Measurements from ENCODE around the gene CPNE5. TPM values are rescaled to one million over a fixed set of nuclear protein-coding genes. Genes with fewer than 3 reads are reported as not detected.

Gene CPNE5
- total RNA-seq, 3 donors from 2014 or later (not counting 1 experiment from before 2014, with no cell fraction given) = 1.2 to 8.5 (median 2.0) TPM

DNA sequence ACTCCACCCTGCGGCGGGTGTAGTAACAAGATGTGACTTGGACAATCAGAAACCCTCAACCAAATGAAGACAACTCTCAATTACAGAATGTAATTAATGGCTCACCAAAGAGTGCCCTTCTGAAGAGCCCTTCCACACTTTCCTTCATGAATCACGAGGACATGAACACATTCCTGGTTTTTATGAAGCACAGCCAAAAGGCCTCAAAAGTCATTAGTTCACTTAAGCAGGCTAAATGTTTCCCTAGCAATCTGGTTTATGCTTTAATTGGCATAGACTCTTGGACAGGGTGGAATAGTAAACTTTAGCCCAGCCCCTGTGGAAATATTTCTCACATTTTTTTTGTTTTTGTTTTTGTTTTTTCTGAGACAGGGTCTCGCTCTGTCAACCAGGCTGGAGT is 20.5 kb downstream of the CPNE5 start:
- Mint-ChIP-seq H3K36me3 (no peaks in the 10 kb centered on the region), H3K4me1 (peaks cover 0 to 8% of the 10 kb centered on the region in 2 donors), H3K27ac (no peak overlapping the region), H3K9me3 (no peaks in the 10 kb centered on the region), H3K27me3 (ENCODE audit: low read depth in 2 of 2) (no peaks in the 10 kb centered on the region), H3K4me3 (no peak overlapping the region)
- intact Hi-C loops (cut with micrococcal nuclease) = no loop called here
- Histone ChIP-seq H3K4me1 (ENCODE audit: control insufficient read depth, insufficient read depth, low read length) (no peaks in the 10 kb centered on the region), H3K36me3 (ENCODE audit: control insufficient read depth, insufficient read depth, low read length) (no peaks in the 10 kb centered on the region), H3K4me3 (ENCODE audit: low read length) (no peak overlapping the region), H3K9me3 (ENCODE audit: control insufficient read depth, insufficient read depth, low read length) (no peaks in the 10 kb centered on the region), H3K27ac (ENCODE audit: low read length) (no peak overlapping the region), H3K27me3 (ENCODE audit: control insufficient read depth, insufficient read depth, low read length) (no peaks in the 10 kb centered on the region)
- TF ChIP-seq, protein P1, sequence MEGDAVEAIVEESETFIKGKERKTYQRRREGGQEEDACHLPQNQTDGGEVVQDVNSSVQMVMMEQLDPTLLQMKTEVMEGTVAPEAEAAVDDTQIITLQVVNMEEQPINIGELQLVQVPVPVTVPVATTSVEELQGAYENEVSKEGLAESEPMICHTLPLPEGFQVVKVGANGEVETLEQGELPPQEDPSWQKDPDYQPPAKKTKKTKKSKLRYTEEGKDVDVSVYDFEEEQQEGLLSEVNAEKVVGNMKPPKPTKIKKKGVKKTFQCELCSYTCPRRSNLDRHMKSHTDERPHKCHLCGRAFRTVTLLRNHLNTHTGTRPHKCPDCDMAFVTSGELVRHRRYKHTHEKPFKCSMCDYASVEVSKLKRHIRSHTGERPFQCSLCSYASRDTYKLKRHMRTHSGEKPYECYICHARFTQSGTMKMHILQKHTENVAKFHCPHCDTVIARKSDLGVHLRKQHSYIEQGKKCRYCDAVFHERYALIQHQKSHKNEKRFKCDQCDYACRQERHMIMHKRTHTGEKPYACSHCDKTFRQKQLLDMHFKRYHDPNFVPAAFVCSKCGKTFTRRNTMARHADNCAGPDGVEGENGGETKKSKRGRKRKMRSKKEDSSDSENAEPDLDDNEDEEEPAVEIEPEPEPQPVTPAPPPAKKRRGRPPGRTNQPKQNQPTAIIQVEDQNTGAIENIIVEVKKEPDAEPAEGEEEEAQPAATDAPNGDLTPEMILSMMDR (IDR thresholded peaks at IDR 0.05) = no peak
- ATAC-seq = no peak
- WGBS (ENCODE audit: insufficient coverage) = 90% methylated on average over 4 of the region's 4 CpGs
- DNase-seq = no peak

DNA sequence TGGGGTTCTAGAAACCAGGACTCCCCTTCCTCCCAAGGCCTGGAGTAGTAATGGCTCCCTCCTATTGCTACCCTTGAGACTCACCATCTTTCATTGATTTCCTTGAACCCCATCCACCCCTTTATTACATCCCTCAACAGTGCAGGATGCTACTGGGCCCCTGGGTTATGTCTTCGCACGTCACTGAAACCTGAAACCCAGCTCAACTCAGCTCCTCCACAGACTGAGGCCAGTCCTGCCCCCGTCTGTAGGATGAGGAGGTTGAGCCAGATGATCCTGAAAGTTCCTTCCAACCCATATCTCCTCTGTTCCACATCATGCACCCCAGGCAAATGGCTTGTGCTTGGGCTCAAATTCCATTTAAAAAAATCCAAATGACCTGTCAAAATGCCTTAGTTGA is 21.4 kb downstream of the CPNE5 start:
- Mint-ChIP-seq H3K27me3 (ENCODE audit: low read depth in 2 of 2) (no peaks in the 10 kb centered on the region), H3K4me1 (peaks cover 0 to 8% of the 10 kb centered on the region in 2 donors), H3K4me3 (no peak overlapping the region), H3K27ac (no peak overlapping the region), H3K9me3 (no peaks in the 10 kb centered on the region), H3K36me3 (no peaks in the 10 kb centered on the region)
- Histone ChIP-seq H3K36me3 (ENCODE audit: control insufficient read depth, insufficient read depth, low read length) (no peaks in the 10 kb centered on the region), H3K27ac (ENCODE audit: low read length) (no peak overlapping the region), H3K9me3 (ENCODE audit: control insufficient read depth, insufficient read depth, low read length) (no peaks in the 10 kb centered on the region), H3K4me1 (ENCODE audit: control insufficient read depth, insufficient read depth, low read length) (no peaks in the 10 kb centered on the region), H3K27me3 (ENCODE audit: control insufficient read depth, insufficient read depth, low read length) (no peaks in the 10 kb centered on the region), H3K4me3 (ENCODE audit: low read length) (no peak overlapping the region)
- TF ChIP-seq, protein P1 (IDR thresholded peaks at IDR 0.05) = no peak
- WGBS (ENCODE audit: insufficient coverage) = 97% methylated on average over 3 of the region's 3 CpGs
- DNase-seq = no peak
- no peak for ATAC-seq
- intact Hi-C loops (cut with micrococcal nuclease) = no loop called here

DNA sequence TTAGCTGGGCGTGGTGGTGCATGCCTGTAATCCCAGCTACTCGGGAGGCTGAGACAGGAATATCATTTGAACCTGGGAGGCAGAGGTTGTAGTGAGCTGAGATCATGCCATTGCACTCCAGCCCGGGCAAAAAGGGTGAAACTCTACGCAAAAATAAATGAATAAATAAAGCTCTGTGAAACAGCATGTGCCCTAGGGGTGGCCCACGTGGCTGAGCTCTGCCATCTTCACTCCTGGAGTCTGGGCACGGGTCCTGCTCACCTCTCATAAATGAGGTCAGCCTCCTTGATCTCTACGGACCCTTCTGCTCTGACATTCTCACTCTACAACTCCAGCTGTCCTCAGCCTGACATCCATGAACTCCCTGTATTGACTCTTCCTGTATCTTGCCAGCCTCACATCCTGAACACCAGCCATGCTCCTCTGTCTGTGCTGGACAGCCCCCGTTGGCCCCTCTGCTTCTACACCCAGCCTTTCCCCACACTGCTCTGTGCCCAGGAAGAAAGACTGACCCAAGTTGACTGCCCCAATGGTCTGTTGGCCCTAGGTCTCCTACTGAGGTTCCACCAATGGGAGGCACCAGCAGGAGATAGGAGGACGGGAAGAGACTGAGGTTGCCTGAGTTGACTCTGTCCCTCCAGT is 21.9 kb downstream of the CPNE5 start:
- no peak overlapping the region for H3K27ac ChIP-seq (ENCODE audit: low read length)
- no peak overlapping the region for H3K27ac Mint-ChIP-seq
- H3K4me3 ChIP-seq (ENCODE audit: low read length) = no peak overlapping the region
- no peaks in the 10 kb centered on the region for H3K27me3 Mint-ChIP-seq (ENCODE audit: low read depth in 2 of 2)
- ATAC-seq (no peak), DNase-seq (no peak)
- no peak overlapping the region for H3K4me3 Mint-ChIP-seq
- intact Hi-C loops (cut with micrococcal nuclease) = no loop called here
- H3K4me1 Mint-ChIP-seq = peaks cover 0 to 8% of the 10 kb centered on the region in 2 donors
- WGBS (ENCODE audit: insufficient coverage) = 91% methylated on average over 9 of the region's 9 CpGs
- no peaks in the 10 kb centered on the region for H3K9me3 Mint-ChIP-seq
- no peaks in the 10 kb centered on the region for H3K36me3 Mint-ChIP-seq
- TF ChIP-seq, protein P1 (IDR thresholded peaks at IDR 0.05) = no peak
- no peaks in the 10 kb centered on the region for H3K27me3 ChIP-seq (ENCODE audit: control insufficient read depth, insufficient read depth, low read length)
- no peaks in the 10 kb centered on the region for H3K4me1 ChIP-seq (ENCODE audit: control insufficient read depth, insufficient read depth, low read length)
- H3K36me3 ChIP-seq (ENCODE audit: control insufficient read depth, insufficient read depth, low read length) = no peaks in the 10 kb centered on the region
- no peaks in the 10 kb centered on the region for H3K9me3 ChIP-seq (ENCODE audit: control insufficient read depth, insufficient read depth, low read length)

All from natural killer cell (primary cell).